Spleen (tissue), 7 donors: ENCODE results near the gene FZD2.

Source experiments
- CTCF ChIP-seq, 11 experiments: fragments of 200-600 bp in 7 of 11; fragments of 450-650 bp in 4 of 11; sonication (generic) in 4 of 11; IDR thresholded peaks in 8 of 11; conservative IDR thresholded peaks in 3 of 11; 1 replicate in 7 of 11; 2 replicates in 4 of 11; pipeline versions ENCODE4 v1.4.0 to v1.8.0; 2016 to 2021; ENCODE audit warnings: antibody characterized with exemption in 11 of 11, inconsistent platforms in 4 of 11, mild to moderate bottlenecking in 1 of 11
- POLR2A ChIP-seq, 3 donors: fragments of 450-650 bp; IDR thresholded peaks; one replicate each; pipeline ENCODE4 v1.5.1; 2017; ENCODE audit warnings: antibody characterized with exemption in 3 of 3, mild to moderate bottlenecking in 1 of 3
- POLR2AphosphoS5 ChIP-seq, 3 donors: sonication (generic); formaldehyde crosslinking; IDR thresholded peaks; one replicate each; pipeline ENCODE4 v1.5.1; 2017; ENCODE audit warnings: antibody characterized with exemption in 3 of 3
- donor health status: DM: no; HTN: no; CAD: no; lungs with moderate emphysema.
- donor health status: DM: no; HTN: no; CAD: no.
- donor health status: DM: no; HTN: no; CAD: no.

DNA sequence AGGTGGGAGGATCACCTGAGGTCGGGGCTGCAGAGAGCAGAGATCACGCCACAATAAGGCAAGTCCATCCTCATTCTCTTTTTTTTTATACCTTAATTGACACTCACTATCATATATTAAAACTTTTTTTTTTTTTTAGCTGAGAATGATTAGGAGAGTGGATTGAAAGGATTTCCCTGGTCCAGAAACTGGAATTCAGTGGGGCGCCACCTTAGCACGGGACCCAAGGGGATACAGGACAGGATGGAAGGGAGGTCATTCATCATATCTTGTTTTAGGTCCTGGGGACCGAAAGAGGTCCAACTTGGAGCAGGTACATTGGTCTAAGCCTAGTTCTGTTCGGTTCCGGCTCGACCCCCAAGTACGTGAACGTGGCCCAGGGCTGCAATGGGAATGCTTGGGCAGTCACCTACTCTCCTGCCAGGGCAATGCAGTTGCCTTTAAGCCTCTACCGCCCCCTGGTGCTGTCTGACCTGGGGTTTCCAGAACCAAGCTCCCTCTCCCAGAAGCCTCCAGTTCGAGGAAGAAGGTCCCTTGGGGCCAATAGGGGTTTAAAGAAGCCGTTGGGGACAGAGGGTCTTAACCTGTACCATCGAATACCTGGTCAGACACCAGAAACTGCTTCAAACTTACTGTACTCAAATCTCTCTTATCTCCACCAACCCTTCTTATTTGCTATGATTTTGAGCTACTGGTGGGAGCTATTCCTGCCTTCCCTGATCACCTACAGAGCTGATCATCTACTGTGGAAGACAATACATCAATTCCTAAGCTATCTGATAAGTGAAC is 34.2 kb upstream of the FZD2 start:
- TF ChIP-seq CTCF (IDR thresholded peaks at IDR 0.05 in 8 of 11, conservative IDR thresholded peaks at IDR 0.05 in 3 of 11) (peak in 9 of 11 experiments; percentile 16 to 65 (median 35)), POLR2A (IDR thresholded peaks at IDR 0.05) (no peak), POLR2AphosphoS5 (IDR thresholded peaks at IDR 0.05) (no peak)
